DOHH2 (cell line): Measurements from ENCODE around the gene FBXO42.

Experiments
- CTCF ChIP-seq: fragments of 200-600 bp; sonication (generic); IDR thresholded peaks from one replicate; pipeline ENCODE4 v1.5.1; 2014; ENCODE audit warnings: antibody characterized with exemption, mild to moderate bottlenecking, low read depth, low read length; ENCODE audit not compliant: poor library complexity, severe bottlenecking
- EZH2phosphoT487 ChIP-seq: fragments of 200-600 bp; sonication (generic); IDR thresholded peaks from 2 replicates; pipeline ENCODE4 v1.6.1; 2017; ENCODE audit warnings: borderline replicate concordance, mild to moderate bottlenecking, antibody characterized with exemption, low read length, moderate library complexity, mixed read lengths

DNA sequence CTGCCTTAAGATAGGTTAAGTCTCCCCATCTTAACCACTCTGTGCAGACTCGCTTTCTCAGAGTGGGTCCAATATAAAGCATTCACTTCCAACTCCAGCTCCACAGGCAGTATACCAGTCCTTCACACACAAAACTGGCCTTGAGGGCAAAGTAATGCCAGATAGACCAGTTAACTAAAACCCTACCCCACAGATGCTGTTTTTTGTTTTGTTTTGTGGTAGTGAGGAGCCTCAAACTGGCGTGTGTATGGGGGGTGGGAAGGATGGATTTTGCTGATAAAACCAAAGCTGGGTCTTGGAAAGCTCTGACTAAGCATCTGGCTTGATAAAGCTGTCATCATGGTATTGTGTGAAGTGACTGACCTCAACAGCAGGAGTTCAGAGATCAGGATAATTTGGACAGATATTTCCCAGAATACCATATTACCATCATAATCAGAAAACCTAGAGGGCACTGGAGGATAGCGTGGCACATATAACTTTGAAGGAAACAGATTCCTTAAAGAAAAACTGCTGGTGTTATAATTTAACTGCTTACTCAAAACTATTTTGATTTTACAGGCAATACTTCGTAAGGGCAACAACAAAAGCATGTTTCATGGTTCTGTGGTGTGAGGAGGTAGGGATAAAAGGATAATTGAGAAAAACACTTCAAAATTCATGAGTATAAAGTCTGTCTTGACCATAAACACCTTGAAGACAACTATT lies 85.7 kb downstream of the FBXO42 start:
- TF ChIP-seq CTCF (no peak), EZH2phosphoT487 (no peak)
